ENCODE data around the gene SERPINA12.
"Not testable (repeated sequence)": the region's sequence is repeated elsewhere in the genome, so short reads cannot be mapped to it uniquely, and the experiment has no call there.

Gene SERPINA12

DNA sequence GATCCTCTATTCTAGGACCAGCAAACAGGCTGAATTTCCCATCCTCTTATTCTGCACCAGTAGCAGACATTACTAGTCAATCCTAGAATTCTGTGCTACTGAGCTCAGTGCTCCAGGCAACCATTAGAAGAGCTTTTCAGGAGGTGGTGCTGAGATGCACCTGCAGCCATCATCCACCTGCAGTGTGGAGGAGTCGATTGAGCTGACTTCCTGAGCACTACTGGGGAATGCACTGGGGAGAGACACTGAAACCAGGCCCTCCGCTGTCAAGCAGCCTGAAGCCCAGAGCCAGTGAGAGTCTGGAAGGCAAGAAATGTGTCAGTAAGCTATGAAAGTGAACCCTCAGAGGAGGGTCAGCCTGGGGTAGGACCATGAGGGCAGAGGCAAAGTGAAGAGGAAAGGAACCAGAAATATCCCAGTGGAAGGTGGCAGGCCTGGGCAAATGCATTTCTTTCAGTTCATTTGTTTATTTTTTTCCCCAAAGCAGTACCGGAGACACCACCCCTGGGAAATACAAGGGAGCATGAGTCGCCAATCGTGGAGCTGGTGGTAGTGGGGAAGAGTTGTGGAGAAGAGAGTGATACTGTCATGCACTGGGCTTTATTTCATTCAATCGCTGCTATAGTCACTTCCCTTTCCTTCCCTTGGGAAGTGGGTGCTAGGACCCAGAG lies 28.9 kb upstream of the SERPINA12 start:
- no peak for DNase-seq (ENCODE audit: low read depth)

DNA sequence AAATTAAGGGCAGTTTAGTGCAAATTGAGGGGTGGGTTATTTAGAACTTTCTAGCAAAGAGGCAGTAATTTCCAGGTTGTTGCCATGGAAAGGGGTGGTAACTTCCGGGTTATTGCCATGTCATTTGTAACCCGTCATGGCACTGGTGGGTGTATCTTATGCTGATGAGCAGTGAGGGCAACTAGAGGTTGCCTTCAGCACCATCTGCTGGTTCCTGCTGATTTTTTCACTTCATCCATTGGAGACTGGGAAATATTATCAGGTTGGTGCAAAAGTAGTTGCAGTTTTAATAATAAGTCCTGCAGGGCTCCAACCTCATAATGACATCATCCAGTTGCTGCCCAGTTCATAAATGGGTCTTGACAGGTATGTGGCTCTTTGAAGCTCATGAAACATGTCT lies 27.6 kb upstream of the SERPINA12 start:
- no peak for DNase-seq (ENCODE audit: low read depth)

DNA sequence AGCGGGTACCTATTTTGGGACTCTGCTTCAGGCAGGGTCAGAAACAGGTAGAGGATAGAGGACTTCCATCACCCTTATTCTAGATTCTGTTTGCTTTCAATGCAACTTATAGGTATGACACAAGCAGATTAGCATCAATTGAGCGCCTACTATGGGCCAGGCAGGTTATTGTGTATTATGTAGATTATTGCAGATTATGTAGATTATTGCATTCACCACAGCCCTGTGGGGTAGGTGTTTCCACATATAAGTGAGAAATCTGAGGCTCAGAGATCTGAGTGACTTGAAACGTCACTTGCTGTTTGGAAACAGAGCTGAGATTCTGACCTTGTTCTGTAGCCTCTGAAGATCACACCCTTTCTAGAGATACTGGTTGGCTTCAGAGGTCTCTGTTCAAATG lies 26.2 kb upstream of the SERPINA12 start:
- DNase-seq (ENCODE audit: low read depth): no peak

DNA sequence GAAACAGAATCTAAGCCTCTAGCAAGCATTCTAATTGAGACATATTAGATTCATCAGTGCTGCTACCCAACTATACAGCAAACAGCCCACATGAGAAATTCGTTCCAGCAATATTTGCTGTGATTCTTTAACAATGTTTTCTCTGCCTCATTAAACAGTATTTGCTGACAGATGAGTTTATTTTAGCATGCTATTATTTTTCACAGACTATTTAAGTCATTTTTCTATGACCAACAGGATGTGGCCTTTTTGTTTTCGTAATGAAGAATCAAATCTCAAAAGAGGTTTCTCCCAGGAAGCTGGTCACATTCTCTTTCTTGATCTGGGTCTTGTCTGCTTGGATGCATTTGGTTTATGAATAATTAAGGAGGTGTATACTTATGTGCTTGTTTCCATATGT lies 23.2 kb upstream of the SERPINA12 start:
- no peak for DNase-seq (ENCODE audit: low read depth)

DNA sequence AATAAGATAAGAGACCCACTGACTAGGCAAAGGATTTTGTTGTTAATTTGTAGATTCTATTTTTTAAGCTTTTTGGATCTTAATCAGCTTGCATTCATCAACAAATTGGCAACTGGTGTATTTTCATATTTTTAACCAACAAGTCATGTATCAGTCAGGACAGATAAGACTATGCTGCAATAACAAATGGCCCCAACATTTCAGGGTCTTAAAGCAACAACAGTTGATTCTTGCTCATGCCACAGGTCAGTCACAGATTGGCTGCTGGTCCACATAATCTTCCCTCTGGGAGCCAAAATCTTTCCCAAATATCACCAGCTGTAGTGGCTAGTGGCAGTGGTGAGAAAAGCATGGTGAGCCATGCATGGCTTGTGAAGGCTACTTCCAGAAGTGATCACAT lies 21.9 kb upstream of the SERPINA12 start:
- DNase-seq (ENCODE audit: low read depth): no peak

DNA sequence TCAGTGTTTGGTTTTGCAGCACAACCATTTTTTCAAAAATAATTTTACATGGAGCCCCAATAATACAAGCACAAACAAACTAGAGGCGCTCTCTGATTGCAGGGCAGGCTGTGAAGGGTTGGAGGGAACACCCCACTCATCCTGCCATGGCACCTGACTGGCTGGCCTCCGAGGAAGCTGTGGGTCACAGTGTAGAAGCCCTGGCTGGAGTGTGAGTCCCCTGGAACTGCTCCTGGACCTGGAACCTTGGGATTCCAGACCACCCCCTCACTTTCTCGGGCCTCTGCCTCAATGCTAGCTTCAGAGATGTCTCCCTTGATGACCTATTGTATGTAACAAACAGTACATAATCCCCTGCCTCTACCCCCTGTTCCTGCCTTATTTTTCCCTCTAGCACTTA lies 14.8 kb upstream of the SERPINA12 start:
- no peak for DNase-seq (ENCODE audit: low read depth)

DNA sequence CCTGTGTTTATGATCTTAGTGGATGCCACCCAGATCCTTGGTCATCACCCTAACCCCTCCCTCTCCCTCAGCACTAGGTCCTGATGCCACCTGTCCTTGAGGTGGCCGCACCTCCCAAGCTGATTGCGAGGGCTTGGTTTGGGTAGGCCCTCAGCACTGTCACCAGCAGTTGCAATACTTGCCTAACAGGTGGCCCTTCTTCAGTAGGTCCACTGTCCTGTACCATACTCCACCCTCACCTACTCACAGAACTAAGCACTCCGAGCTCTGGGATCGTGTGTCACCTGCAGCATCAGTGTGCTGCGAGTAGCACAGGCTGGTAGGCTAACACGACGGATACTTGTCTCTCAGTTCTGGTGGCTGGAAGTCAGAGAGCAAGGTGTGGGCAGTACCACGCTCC lies 14.0 kb upstream of the SERPINA12 start:
- no peak for DNase-seq (ENCODE audit: low read depth)

DNA sequence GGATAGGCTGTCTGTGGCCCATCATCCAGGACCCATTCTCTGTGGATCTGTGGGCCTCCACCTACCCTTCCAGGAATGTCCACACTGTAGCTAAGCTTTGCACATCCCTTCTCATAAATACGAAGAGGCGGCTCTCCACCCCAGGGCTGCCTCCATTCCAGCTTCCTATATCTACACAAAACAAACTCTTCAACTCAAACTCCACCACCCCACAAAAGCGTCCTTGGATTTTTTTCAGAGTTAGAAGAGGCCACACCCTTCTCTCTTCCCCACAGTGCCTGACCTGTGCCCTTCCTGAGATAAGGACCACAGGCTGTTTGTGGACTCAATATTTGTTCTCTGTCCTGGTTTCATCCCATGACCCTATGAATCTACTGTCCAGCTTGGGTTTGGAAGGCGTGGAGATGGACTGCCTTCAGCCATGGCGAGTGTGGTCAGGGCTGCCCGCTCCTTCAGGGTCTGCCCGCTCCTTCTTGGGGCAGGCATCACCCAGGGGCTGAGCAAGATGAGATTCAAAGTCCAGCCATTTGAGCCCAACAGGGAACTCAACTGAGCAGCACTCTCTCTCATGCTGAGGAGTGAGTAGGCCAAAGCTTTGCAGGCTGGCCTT lies 13.0 kb upstream of the SERPINA12 start:
- DNase-seq (ENCODE audit: low read depth): no peak

DNA sequence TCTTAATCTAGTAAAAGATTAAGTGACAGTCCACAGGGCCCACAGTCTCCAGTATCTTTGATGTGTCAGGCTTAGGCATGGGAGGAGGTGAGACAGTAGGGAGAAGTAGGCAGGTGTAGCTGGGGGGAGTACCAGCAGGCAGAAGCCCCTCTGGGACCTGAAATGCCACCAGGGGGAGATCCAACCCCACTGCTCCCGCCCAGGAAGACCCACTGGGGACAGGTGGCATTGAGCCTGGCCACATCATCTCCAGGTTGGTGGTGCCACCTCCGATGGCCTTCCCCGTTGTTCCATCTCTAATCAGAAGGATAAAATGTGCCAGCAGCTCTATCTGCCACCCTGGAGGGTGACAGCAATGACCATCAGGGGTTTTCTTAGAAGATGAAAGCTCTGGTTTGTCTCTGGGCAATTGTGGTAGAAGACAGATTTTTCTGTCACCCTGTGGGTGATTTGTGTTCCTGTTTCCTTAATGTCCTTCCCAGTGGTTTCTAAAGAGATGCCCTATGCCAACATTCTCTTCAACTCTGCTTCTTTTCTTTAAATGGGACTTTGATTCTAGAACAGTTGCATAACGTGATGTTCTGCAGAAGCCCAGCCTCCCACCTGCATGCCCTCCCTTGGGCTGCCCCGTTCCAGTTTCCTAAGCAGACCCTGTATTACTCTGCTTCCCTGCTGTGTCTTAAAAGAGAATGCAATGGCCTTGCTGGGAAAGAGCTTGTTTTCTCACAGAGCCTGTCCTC lies 12.3 kb upstream of the SERPINA12 start:
- no peak for DNase-seq (ENCODE audit: low read depth)

DNA sequence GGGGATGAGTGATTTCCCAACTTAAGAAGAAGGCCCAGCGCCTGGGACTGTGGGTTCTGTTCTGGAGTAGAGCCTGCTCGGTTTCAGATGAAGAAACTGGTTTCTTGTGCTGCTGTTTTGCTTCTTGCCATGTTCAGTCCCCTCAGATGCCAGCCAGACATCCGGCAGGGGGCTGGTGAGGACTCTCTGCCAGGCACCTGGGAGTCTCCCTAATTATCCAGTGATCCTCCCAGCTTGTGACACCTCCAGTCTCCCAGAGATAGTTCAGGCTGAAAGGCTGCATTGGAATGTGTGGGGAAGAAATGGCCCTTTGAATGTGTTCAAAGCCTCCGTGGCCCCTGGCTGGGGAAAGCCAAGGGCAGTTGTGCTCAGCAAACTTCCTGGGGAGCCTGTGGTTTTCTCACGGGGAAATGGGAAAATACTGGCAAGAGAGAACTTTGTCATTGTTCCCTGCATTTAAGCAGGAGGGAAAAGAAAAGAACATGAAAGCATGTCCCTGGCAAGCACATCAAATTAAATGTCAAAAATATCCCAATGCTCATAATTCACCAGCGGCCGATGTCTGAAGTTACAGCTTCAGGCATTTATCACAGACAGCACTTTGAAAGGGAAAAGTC lies 8.5 kb upstream of the SERPINA12 start:
- no peak for DNase-seq (ENCODE audit: low read depth)

DNA sequence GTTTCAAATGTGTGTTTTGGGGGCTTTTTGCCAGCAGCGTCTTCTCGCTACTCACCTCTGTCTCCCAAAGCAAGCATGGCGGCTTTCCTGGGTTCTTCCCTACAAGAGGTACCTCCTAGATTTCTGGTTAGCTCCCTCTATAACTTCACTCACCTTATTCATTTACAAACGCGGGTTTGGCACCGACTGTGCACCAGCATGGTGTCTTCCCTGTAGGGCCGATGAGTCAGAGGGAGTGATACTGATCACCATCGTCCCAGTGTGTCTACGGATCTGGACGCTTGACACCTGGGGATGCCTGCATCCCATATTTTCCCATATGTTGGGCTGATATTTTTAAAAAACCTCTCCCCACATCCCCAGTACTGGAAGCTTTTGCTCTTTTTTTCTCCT lies 8.0 kb upstream of the SERPINA12 start:
- no peak for DNase-seq (ENCODE audit: low read depth)

DNA sequence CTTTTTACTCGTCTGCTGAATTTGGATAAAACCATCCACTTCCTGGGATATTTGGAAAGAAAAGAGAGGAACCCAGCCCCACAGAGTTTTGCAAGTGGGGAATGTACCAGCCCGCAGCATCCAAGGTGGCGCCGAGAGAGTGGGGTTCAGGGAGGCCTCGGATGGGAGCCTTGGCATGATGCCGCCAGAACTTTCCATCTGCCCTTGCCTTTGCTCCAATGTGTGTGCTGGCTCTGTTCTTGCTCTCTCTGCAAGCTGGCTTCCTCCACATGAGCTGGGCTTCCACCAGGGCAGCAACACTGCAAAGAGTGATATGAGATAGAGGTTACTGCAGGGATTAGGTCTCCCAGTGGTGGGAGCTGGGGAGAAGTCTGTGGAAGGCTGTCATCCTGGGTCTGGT lies 6.6 kb upstream of the SERPINA12 start:
- DNase-seq (ENCODE audit: low read depth): no peak

DNA sequence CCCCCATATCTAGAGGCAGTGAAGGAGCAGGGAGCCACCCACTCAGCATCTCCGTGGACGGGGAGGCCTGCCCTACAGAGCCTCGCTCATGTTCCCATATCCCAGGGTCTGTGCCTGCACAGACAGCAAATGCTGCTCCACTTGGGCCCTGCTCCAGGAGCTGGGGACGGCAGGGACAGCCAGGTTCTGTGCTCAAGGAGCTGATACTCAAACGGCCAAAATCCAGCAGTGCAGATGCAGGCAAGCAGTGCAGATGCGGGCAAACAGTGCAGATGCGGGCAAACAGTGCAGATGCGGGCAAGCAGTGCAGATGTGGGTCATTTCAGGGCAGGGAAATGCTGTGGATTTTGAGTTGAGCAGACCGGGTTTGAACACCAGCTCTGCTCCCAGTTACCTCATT lies 6.2 kb upstream of the SERPINA12 start:
- no peak for DNase-seq (ENCODE audit: low read depth)

DNA sequence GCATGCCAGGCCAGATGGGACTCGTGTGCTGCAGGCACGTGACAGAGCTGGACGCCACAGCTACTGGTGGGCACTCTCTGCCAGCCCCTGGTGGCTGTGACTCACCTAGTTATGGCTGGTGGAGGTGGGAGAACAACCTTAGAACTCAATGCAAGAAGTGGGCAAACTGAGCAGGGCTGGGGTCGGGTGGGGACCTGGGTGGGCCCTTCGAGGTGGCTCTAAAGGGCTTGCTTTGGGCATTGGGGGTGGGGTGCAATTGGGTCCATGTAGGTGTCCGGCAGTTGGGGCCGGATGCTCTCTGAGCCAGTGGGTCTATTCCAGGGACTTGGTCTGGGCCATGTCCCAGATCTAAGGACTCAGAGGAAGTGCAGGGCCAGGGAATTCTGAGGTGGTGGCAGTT lies 5.1 kb upstream of the SERPINA12 start:
- no peak for DNase-seq (ENCODE audit: low read depth)

DNA sequence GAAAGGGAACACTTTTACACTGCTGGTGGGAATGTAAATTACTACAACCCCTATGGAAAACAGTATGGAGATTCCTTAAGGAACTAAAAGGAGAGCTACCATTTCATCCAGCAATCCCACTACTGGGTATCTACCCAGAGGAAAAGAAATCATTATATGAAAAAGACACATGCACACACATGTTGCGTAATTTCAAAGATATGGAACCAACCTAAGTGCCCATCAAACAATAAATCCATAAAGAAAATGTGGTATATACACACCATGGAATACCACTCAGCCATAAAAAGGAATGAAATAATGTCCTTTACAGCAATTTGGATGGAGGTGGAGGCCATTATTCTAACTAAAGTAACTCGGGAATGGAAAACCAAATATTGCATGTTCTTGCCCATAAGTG lies 1.2 kb upstream of the SERPINA12 start:
- not testable (repeated sequence) for DNase-seq (ENCODE audit: low read depth)

DNA sequence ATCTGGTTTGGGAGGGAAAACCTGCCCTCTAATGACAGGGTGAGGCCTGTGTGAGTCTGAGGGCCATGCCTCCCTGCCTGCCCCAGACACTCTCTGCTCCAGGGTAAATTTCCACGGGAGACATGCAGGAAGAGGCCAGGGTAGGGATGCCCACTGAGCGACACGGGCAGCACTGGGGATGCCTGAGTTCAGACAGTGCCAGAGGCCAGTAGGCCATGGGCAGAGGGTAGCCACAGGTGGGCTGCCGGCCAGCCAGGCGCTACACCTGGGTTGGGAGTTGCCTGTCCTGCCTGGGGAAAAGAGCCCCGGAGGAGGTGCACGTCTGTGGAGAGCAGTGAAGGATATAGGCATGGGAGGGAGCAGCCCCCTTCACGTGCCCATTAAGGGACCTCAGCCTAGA lies 3.6 kb downstream of the SERPINA12 start:
- DNase-seq (ENCODE audit: low read depth): no peak

DNA sequence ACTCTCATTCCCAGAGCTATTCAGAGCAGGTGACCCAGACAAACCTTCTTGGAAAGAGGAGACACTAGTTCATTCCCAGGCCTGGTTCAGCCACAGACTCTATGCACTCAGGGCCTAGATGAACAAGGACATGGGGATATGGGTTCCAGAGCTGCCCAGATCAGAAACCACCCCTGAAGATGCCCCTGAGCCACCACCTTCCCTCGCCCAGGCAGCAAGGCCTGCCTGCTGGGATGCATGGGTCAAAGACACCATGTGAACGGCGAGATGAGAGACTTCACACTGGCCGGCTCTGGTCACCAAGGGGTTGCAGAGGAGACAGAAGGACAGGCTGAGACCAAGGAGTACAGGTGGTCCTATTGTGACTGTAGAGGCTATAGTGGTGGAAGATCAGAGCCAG lies 4.1 kb downstream of the SERPINA12 start:
- DNase-seq (ENCODE audit: low read depth): no peak

DNA sequence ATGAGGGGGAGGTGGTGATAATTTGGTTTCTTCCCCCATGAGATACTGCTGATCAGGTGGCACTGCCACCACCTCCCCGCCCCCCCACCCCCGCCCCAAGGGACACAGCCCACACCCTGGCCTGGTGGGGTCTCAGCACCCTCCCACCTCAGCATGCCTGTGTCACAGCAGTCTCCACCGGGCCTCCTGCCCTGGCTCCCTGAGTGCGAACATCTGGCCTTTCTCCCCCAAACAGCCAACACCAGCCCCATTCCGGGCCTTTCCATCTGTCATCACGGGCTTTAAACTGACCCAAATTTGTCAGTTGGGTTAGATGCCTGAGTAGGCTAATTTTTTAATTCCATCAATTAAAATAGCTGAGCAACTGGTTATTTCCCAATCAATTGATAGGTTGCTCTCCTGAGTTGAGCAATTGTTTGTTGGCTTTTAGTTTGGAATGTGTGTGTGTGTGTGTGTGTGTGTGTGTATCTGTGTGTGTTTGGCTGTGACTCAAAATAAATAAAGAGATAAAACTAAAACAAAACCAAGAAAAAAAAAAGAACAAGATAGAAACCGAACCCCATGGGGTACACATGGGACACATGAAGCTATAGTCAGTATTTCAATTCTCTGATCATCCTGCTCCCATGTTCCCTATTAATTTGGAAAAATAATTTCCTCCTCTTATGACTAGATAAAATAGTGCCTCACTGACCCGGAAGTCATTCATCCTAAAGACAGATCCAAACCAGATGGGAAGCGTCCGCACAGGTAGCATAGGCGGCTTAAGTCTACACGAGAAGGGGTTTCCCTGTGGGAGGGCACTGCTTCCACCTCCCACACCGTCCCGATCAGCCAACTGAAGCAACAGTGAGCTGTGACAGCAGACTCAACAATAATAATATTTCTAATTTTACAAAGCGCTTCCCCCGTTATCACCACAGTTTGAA lies 7.4 kb downstream of the SERPINA12 start:
- DNase-seq (ENCODE audit: low read depth): no peak

DNA sequence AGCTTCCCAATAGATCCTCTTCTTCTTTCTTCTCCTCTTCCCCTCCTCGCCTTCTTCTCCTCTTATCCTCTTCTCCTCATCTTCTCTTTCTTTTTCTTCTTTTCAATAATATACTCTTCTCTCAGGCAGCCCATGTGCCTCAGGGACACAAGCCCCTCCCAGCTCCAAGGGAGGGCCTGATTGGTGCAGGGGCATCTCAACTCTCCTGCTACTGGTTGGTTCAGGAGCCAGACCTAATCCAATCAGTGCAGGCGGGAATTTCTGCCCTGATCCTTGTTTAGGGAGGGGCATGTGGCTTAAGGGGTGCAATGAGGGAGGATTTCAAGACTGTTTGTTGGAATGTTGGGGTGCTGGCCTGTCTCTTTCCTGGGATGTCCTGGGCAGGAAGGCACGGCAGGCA lies 9.0 kb downstream of the SERPINA12 start:
- no peak for DNase-seq (ENCODE audit: low read depth)

DNA sequence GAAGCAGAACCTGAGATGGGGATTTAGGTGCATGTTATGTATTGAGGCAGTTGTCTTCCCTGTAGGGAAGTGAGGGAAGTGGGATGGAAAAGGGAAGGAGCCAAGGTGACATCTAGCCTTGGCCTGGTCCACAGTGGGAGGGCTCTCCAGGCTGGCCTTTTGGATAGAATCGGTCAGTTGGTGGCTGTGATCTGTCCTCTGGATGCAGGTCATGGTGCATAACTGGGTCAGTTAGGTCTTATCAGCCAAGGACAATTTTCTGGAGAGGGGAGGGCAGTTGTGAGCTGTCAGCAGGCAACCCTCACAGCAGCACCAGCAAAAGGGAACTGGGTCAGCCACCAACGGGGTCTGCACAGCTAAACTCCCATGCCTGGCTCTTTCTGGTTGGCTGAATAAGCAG lies 9.6 kb downstream of the SERPINA12 start:
- no peak for DNase-seq (ENCODE audit: low read depth)

DNA sequence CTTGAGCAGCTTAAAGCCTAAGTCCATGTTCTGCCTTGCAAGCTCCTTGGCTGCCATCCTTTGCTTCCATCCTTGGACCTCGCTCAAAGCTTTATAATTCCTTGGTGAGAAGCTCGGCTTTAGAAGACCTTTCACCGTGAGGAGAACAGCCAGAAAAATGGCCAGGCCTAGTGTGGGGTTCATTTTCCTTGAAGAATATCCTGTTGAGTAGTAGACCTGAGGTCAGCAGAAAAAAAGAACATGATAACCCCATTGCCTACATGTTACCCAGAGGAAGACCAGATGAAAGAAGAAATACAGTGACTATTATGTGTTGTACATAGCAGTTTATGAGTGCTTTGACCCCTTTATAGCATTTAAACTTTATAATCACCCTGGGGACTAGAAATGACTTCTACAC lies 11.1 kb downstream of the SERPINA12 start:
- no peak for DNase-seq (ENCODE audit: low read depth)

DNA sequence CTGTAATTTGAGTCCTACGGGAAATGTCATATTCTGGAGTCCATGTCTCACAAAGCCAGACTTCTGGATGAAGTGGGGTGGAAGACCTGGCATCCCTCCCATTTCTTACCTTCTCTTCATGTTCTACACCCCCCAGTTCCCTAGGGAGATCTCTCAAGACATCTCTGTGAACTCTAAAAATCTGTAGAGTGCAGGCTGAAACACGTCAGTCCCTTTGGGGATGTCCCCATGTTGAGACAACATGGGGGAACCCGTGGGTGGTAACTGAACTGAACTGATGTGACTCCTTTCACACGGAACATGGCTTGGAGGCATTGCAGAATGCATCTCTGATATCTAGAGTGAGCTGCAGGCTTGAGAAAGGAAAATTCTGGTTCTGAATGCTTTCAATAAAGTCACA lies 15.2 kb downstream of the SERPINA12 start:
- DNase-seq (ENCODE audit: low read depth): no peak

Data from GM04504 (cell line).